ENCODE measurements around the gene PTPN23.

DNA sequence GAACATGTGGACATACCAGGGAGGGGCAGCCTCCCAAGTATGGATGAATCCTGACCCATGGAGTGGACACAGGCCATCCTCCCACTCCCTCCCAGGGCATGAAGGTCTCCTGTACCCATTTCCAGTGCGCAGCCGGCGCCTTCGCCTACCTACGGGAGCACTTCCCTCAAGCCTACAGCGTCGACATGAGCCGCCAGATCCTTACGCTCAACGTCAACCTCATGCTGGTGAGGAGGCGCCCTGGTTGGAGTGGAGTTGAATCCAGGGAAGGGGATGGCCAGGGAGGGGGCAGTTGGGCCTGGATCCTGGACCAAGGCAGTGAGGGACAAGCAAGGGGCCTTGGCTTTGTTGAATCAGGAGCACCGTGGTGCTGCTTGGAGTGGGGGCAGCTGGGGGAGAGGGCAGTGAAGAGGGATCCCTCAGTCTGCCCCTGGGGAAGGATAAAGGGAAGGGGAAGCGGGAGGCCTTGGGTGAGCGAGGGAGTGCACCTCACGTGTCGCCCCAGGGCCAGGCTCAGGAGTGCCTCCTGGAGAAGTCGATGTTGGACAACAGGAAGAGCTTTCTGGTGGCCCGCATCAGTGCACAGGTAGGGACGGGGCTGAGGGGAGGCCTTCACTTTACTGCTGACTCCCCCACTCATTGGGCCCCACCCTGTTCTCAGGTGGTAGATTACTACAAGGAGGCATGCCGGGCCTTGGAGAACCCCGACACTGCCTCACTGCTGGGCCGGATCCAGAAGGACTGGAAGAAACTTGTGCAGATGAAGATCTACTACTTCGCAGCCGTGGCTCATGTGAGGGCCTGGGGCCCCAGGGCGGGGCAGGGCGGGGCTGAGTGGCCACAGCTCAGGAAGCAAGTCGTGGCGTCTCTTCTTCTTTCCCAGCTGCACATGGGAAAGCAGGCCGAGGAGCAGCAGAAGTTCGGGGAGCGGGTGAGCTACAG lies 25.3 kb downstream of the PTPN23 start:
- TF ChIP-seq, protein P1, sequence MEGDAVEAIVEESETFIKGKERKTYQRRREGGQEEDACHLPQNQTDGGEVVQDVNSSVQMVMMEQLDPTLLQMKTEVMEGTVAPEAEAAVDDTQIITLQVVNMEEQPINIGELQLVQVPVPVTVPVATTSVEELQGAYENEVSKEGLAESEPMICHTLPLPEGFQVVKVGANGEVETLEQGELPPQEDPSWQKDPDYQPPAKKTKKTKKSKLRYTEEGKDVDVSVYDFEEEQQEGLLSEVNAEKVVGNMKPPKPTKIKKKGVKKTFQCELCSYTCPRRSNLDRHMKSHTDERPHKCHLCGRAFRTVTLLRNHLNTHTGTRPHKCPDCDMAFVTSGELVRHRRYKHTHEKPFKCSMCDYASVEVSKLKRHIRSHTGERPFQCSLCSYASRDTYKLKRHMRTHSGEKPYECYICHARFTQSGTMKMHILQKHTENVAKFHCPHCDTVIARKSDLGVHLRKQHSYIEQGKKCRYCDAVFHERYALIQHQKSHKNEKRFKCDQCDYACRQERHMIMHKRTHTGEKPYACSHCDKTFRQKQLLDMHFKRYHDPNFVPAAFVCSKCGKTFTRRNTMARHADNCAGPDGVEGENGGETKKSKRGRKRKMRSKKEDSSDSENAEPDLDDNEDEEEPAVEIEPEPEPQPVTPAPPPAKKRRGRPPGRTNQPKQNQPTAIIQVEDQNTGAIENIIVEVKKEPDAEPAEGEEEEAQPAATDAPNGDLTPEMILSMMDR (IDR thresholded peaks at IDR 0.05; ENCODE audit: low read depth, low read length, poor library complexity, severe bottlenecking) = no peak
- no peak for TF ChIP-seq EZH2phosphoT487 (IDR thresholded peaks at IDR 0.05; ENCODE audit: borderline replicate concordance, low read length)
